Lower lobe of right lung (tissue), 2 donors: Measurements from ENCODE around the gene VAPB. TPM values are rescaled to one million over a fixed set of nuclear protein-coding genes. Genes with fewer than 3 reads are reported as not detected.
"Not testable (repeated sequence)": the region's sequence is repeated elsewhere in the genome, so short reads cannot be mapped to it uniquely, and the experiment has no call there.

ENCODE experiments used
- ATAC-seq, 2 donors: fragments of 200-7000 bp; cut with Tn5 transposase; one replicate each; pipeline ENCODE4 v1.9.1; 2020 to 2022; ENCODE audit warnings: mild to moderate bottlenecking in 2 of 2, moderate library complexity in 2 of 2
- DNase-seq: peaks from one replicate; pipeline ENCODE4 v3.0.0-alpha.2; 2020
- H3K27ac ChIP-seq: fragments of 200-600 bp; one replicate; pipeline ENCODE4 v1.8.0; 2022
- H3K27me3 ChIP-seq: fragments of 200-600 bp; one replicate; pipeline ENCODE4 v1.8.0; 2022; ENCODE audit warnings: low read depth
- H3K36me3 ChIP-seq: fragments of 200-600 bp; one replicate; pipeline ENCODE4 v1.8.0; 2022; ENCODE audit warnings: mild to moderate bottlenecking
- H3K4me1 ChIP-seq: fragments of 200-600 bp; one replicate; pipeline ENCODE4 v1.8.0; 2022
- H3K4me3 ChIP-seq: fragments of 200-600 bp; one replicate; pipeline ENCODE4 v1.8.0; 2022; ENCODE audit warnings: mild to moderate bottlenecking
- H3K9me3 ChIP-seq: fragments of 200-600 bp; one replicate; pipeline ENCODE4 v1.8.0; 2022
- CTCF ChIP-seq: fragments of 200-600 bp; IDR thresholded peaks from one replicate; pipeline ENCODE4 v1.8.0; 2022; ENCODE audit warnings: antibody characterized with exemption, mild to moderate bottlenecking
- intact Hi-C: fragments of 100-400 bp; cut with DNase I; formaldehyde crosslinking; loops from one replicate; pipeline ENCODE4 v1.11.0; 2022
- total RNA-seq: library from RNA; stranded (reverse); fragmentation: NEBNext Ultra II Directional; extraction: Animal tissue kit (Norgen Biotek cat#: 25700); gene quantifications from one replicate; pipeline ENCODE4 v1.2.1, GENCODE V29; 2021
- donor health status: DM: no; HTN: yes; CAD: no; lungs with severe emphysema.

VAPB gene
- total RNA-seq, 1 donor from 2014 or later = 44.5 TPM

GRCh38 chr20:58407201-58407873, 18.3 kb downstream of the VAPB start:
- DNase-seq (no peak), ATAC-seq (no peak)
- Histone ChIP-seq H3K9me3 (no peaks in the 10 kb centered on the region), H3K36me3 (no peaks in the 10 kb centered on the region), H3K4me1 (peaks cover 46% of the 10 kb centered on the region), H3K27me3 (no peaks in the 10 kb centered on the region), H3K4me3 (no peak overlapping the region), H3K27ac (no peak overlapping the region)
- intact Hi-C loops = no loop called here
- no peak for TF ChIP-seq CTCF

GRCh38 chr20:58407966-58408557, 19.0 kb downstream of the VAPB start:
- H3K27me3 ChIP-seq = no peaks in the 10 kb centered on the region
- DNase-seq = no peak
- peaks cover 46% of the 10 kb centered on the region for H3K4me1 ChIP-seq
- no peak for TF ChIP-seq CTCF
- H3K36me3 ChIP-seq = no peaks in the 10 kb centered on the region
- H3K4me3 ChIP-seq = no peak overlapping the region
- H3K27ac ChIP-seq = no peak overlapping the region
- ATAC-seq = no peak
- intact Hi-C loops = no loop called here
- H3K9me3 ChIP-seq = no peaks in the 10 kb centered on the region

- intact Hi-C loops = no loop called here
- Histone ChIP-seq H3K36me3 (no peaks in the 10 kb centered on the region), H3K27me3 (no peaks in the 10 kb centered on the region), H3K4me3 (no peak overlapping the region), H3K4me1 (peaks cover 46% of the 10 kb centered on the region), H3K27ac (no peak overlapping the region), H3K9me3 (no peaks in the 10 kb centered on the region)
- peak in 1 of 2 donors; percentile 49 for ATAC-seq
- no peak for DNase-seq
- no peak for TF ChIP-seq CTCF
These were observed 19.7 kb downstream of the VAPB start for GRCh38 chr20:58408603-58409246.

GRCh38 chr20:58414216-58414615, 25.2 kb downstream of the VAPB start:
- H3K4me3 ChIP-seq, intact Hi-C loops, H3K9me3 ChIP-seq, H3K27ac ChIP-seq, H3K27me3 ChIP-seq, DNase-seq, ATAC-seq: not testable (repeated sequence)
- H3K4me1 ChIP-seq = peaks cover 33% of the 10 kb centered on the region
- peaks cover 12% of the 10 kb centered on the region for H3K36me3 ChIP-seq

GRCh38 chr20:58414786-58415185, 25.8 kb downstream of the VAPB start:
- DNase-seq, H3K9me3 ChIP-seq, ATAC-seq, H3K27me3 ChIP-seq, H3K27ac ChIP-seq, intact Hi-C loops, H3K4me3 ChIP-seq: not testable (repeated sequence)
- peaks cover 28% of the 10 kb centered on the region for H3K4me1 ChIP-seq
- peaks cover 18% of the 10 kb centered on the region for H3K36me3 ChIP-seq

GRCh38 chr20:58416057-58416456, 27.0 kb downstream of the VAPB start:
- Histone ChIP-seq H3K27me3 (no peaks in the 10 kb centered on the region), H3K4me3 (no peak overlapping the region), H3K36me3 (peaks cover 30% of the 10 kb centered on the region), H3K4me1 (peaks cover 23% of the 10 kb centered on the region), H3K27ac (no peak overlapping the region), H3K9me3 (no peaks in the 10 kb centered on the region)
- ATAC-seq (no peak), DNase-seq (no peak)
- no peak for TF ChIP-seq CTCF
- intact Hi-C loops = no loop called here
